HepG2 (cell line): ENCODE data around the gene ORC3. TPM values are rescaled to one million over a fixed set of nuclear protein-coding genes. Genes with fewer than 3 reads are reported as not detected.

ENCODE experiments used
- DPF2 ChIP-seq: sonication (generic); formaldehyde crosslinking; IDR thresholded peaks from 2 replicates; pipeline ENCODE4 v1.4.0; 2020; ENCODE audit warnings: mild to moderate bottlenecking, low read depth, missing genetic modification reagents, borderline replicate concordance
- FOSL1 ChIP-seq: sonication (generic); formaldehyde crosslinking; IDR thresholded peaks from 2 replicates; pipeline ENCODE4 v1.9.0; 2021; ENCODE audit warnings: missing genetic modification reagents, borderline replicate concordance
- HNF4G ChIP-seq, 2 experiments: sonication (generic) in 1 of 2; formaldehyde crosslinking in 1 of 2; IDR thresholded peaks; 2 replicates each; pipeline versions ENCODE4 v1.4.0 to v1.6.1; 2011 to 2020; ENCODE audit warnings: borderline replicate concordance in 2 of 2, low read depth in 2 of 2, mild to moderate bottlenecking in 2 of 2, low read length in 1 of 2, missing genetic modification reagents in 1 of 2, moderate library complexity in 1 of 2
- KLF16 ChIP-seq, 2 experiments: sonication (generic) in 1 of 2; formaldehyde crosslinking in 1 of 2; IDR thresholded peaks; 2 replicates each; pipeline versions ENCODE4 v1.6.1 to v1.8.0; 2016 to 2023; ENCODE audit warnings: missing genetic modification reagents in 2 of 2, missing compliant biosample characterization in 1 of 2
- NFIB ChIP-seq: sonication (generic); formaldehyde crosslinking; IDR thresholded peaks from 2 replicates; pipeline ENCODE4 v1.9.0; 2021; ENCODE audit warnings: missing genetic modification reagents, mild to moderate bottlenecking, borderline replicate concordance
- PRDM15 ChIP-seq: sonication (generic); formaldehyde crosslinking; IDR thresholded peaks from 2 replicates; pipeline ENCODE4 v1.4.0; 2020; ENCODE audit warnings: missing genetic modification reagents
- REL ChIP-seq: sonication (generic); formaldehyde crosslinking; conservative IDR thresholded peaks from 2 replicates; pipeline ENCODE4 v1.8.0; 2022; ENCODE audit warnings: mild to moderate bottlenecking, missing genetic modification reagents, moderate library complexity
- SMYD3 ChIP-seq: sonication (generic); formaldehyde crosslinking; IDR thresholded peaks from 2 replicates; pipeline ENCODE4 v1.8.1; 2023; ENCODE audit warnings: mild to moderate bottlenecking, missing genetic modification reagents
- SOX6 ChIP-seq, 2 experiments: fragments of 450-650 bp in 1 of 2; sonication (generic) in 1 of 2; formaldehyde crosslinking in 1 of 2; IDR thresholded peaks; 2 replicates each; pipeline versions ENCODE4 v1.4.0 to v1.6.1; 2017 to 2020; ENCODE audit warnings: antibody characterized with exemption in 1 of 2, mild to moderate bottlenecking in 1 of 2, missing genetic modification reagents in 1 of 2
- TEAD2 ChIP-seq: sonication (generic); formaldehyde crosslinking; IDR thresholded peaks from 2 replicates; pipeline ENCODE4 v1.9.0; 2021; ENCODE audit warnings: missing genetic modification reagents
- ZFX ChIP-seq: sonication (generic); formaldehyde crosslinking; IDR thresholded peaks from 2 replicates; pipeline ENCODE4 v1.4.0; 2020; ENCODE audit warnings: mild to moderate bottlenecking, low read depth, missing genetic modification reagents, moderate library complexity
- ZNF30 ChIP-seq: sonication (generic); formaldehyde crosslinking; IDR thresholded peaks from 2 replicates; pipeline ENCODE4 v1.5.0; 2020; ENCODE audit warnings: mild to moderate bottlenecking, missing genetic modification reagents
- ZNF784 ChIP-seq: sonication (generic); formaldehyde crosslinking; IDR thresholded peaks from 2 replicates; pipeline ENCODE4 v1.5.1; 2020; ENCODE audit warnings: missing genetic modification reagents, mild to moderate bottlenecking, borderline replicate concordance
- ZNF790 ChIP-seq: sonication (generic); formaldehyde crosslinking; IDR thresholded peaks from 2 replicates; pipeline ENCODE4 v1.8.0; 2022; ENCODE audit warnings: missing genetic modification reagents, mild to moderate bottlenecking, borderline replicate concordance
- polyA plus RNA-seq, 8 experiments: library from polyadenylated mRNA; depleted of rRNA in 3 of 8; stranded (reverse) in 7 of 8; unstranded in 1 of 8; fragments of >200 nt; fragmentation: Illumina TruSeq in 4 of 8; extraction: Trizol in 4 of 8; gene quantifications; 2 replicates each; pipeline versions ENCODE4 v1.2.1 to v1.2.3, GENCODE V29; 2011 to 2016; ENCODE audit warnings: low read depth in 4 of 8, missing spikeins in 1 of 8, mixed read lengths in 1 of 8; ENCODE audit not compliant: insufficient read depth in 1 of 8
- total RNA-seq, 5 experiments: library from RNA; depleted of rRNA; stranded (reverse); fragments of >200 nt; fragmentation: Illumina TruSeq; extraction: Trizol; gene quantifications; 2 replicates each; pipeline ENCODE4 v1.2.3, GENCODE V29; 2016; ENCODE audit warnings: low read depth in 1 of 5
- TF ChIP-seq, protein P1 (sequence below): sonication (generic); formaldehyde crosslinking; IDR thresholded peaks from 2 replicates; pipeline ENCODE4 v1.4.0; 2020; ENCODE audit warnings: missing genetic modification reagents
- TF ChIP-seq, protein P2 (sequence below): IDR thresholded peaks from 2 replicates; pipeline ENCODE4 v1.6.1; 2016; ENCODE audit warnings: missing compliant biosample characterization, missing genetic modification reagents, borderline replicate concordance
- TF ChIP-seq, protein P3 (sequence below): sonication (generic); formaldehyde crosslinking; IDR thresholded peaks from 2 replicates; pipeline ENCODE4 v1.5.1; 2020; ENCODE audit warnings: missing genetic modification reagents, mild to moderate bottlenecking, borderline replicate concordance

The ORC3 gene
- total and polyA plus RNA-seq, 2 of the 13 experiments (the other 11 are each of a cell fraction or from before 2014, with no cell fraction given): 21.8 to 43.5 TPM

- TF ChIP-seq PRDM15 (no peak), ZNF790 (no peak), REL (CRISPR knock-in tag) (no peak), SOX6 (IDR thresholded peaks at IDR 0.05) (no peak), SOX6 (CRISPR knock-in tag; IDR thresholded peaks at IDR 0.05) (peak; percentile 17; the same call in 1 of the 2 replicates), SMYD3 (CRISPR knock-in tag) (no peak), NFIB (CRISPR knock-in tag) (no peak), HNF4G (IDR thresholded peaks at IDR 0.05; ENCODE audit: borderline replicate concordance, low read depth, low read length) (0 out of 2 replicates have a peak, but pooled peaks have one; percentile 23), HNF4G (CRISPR knock-in tag; IDR thresholded peaks at IDR 0.05; ENCODE audit: borderline replicate concordance, low read depth) (no peak), ZFX (CRISPR knock-in tag) (no peak), TEAD2 (CRISPR knock-in tag) (no peak), DPF2 (CRISPR knock-in tag) (0 out of 2 replicates have a peak, but pooled peaks have one; percentile 12), FOSL1 (no peak), ZNF784 (peak; percentile 77; the same call in 1 of the 2 replicates), ZNF30 (CRISPR knock-in tag) (no peak), KLF16 (CRISPR knock-in tag; IDR thresholded peaks at IDR 0.05) (no peak)
- TF ChIP-seq, protein P1, sequence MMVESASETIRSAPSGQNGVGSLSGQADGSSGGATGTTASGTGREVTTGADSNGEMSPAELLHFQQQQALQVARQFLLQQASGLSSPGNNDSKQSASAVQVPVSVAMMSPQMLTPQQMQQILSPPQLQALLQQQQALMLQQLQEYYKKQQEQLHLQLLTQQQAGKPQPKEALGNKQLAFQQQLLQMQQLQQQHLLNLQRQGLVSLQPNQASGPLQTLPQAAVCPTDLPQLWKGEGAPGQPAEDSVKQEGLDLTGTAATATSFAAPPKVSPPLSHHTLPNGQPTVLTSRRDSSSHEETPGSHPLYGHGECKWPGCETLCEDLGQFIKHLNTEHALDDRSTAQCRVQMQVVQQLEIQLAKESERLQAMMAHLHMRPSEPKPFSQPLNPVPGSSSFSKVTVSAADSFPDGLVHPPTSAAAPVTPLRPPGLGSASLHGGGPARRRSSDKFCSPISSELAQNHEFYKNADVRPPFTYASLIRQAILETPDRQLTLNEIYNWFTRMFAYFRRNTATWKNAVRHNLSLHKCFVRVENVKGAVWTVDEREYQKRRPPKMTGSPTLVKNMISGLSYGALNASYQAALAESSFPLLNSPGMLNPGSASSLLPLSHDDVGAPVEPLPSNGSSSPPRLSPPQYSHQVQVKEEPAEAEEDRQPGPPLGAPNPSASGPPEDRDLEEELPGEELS (CRISPR knock-in tag): peak; percentile 46; the same call in 1 of the 2 replicates
- TF ChIP-seq, protein P2, sequence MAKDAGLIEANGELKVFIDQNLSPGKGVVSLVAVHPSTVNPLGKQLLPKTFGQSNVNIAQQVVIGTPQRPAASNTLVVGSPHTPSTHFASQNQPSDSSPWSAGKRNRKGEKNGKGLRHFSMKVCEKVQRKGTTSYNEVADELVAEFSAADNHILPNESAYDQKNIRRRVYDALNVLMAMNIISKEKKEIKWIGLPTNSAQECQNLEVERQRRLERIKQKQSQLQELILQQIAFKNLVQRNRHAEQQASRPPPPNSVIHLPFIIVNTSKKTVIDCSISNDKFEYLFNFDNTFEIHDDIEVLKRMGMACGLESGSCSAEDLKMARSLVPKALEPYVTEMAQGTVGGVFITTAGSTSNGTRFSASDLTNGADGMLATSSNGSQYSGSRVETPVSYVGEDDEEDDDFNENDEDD (CRISPR knock-in tag): no peak
- TF ChIP-seq, protein P3, sequence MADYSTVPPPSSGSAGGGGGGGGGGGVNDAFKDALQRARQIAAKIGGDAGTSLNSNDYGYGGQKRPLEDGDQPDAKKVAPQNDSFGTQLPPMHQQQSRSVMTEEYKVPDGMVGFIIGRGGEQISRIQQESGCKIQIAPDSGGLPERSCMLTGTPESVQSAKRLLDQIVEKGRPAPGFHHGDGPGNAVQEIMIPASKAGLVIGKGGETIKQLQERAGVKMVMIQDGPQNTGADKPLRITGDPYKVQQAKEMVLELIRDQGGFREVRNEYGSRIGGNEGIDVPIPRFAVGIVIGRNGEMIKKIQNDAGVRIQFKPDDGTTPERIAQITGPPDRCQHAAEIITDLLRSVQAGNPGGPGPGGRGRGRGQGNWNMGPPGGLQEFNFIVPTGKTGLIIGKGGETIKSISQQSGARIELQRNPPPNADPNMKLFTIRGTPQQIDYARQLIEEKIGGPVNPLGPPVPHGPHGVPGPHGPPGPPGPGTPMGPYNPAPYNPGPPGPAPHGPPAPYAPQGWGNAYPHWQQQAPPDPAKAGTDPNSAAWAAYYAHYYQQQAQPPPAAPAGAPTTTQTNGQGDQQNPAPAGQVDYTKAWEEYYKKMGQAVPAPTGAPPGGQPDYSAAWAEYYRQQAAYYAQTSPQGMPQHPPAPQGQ: no peak
Measured at GRCh38 chr6:87573307-87574024, 16.5 kb upstream of the ORC3 start (continued).
